ENCODE measurements around the gene TAF4.

DNA sequence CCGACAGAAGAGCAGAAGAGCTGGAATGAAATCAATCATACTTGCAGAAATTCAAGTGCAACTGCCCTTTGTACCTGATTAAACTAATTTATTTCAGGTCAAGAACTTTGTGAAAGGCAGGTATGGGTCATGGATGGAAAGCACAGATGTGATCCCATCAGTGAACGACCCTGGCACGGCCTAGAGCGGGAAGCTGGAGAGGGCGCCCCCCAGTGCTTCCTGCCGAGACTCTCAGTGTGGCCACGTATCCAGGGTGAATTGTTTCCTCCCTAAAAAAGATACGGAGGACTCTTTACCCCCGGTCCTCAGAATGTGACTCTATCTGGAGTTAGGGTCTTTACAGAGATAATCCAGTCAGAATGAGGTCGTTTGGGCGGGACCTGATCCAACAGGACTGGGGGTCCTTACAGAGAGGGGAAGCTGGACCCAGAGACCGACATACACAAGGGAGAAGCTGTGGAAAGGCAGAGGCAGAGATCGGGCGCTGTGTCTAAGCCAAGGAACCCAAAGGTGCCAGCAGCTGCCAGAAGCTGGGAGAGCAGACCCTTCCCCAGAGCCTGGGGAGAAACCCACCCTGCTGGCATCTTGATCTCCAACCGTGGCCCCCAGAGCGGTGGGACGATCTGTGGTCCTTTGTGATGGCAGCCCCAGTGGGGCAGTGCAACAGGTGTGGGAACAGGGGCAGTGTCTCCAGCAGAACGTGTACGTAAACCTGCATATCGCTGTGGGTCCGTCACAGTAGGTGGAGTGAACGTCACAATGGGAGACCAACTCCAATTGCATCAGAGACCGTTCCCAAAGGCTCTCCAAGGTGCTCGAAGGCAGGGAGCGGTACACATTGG lies 91.9 kb downstream of the TAF4 start:
- TF ChIP-seq, protein P1, sequence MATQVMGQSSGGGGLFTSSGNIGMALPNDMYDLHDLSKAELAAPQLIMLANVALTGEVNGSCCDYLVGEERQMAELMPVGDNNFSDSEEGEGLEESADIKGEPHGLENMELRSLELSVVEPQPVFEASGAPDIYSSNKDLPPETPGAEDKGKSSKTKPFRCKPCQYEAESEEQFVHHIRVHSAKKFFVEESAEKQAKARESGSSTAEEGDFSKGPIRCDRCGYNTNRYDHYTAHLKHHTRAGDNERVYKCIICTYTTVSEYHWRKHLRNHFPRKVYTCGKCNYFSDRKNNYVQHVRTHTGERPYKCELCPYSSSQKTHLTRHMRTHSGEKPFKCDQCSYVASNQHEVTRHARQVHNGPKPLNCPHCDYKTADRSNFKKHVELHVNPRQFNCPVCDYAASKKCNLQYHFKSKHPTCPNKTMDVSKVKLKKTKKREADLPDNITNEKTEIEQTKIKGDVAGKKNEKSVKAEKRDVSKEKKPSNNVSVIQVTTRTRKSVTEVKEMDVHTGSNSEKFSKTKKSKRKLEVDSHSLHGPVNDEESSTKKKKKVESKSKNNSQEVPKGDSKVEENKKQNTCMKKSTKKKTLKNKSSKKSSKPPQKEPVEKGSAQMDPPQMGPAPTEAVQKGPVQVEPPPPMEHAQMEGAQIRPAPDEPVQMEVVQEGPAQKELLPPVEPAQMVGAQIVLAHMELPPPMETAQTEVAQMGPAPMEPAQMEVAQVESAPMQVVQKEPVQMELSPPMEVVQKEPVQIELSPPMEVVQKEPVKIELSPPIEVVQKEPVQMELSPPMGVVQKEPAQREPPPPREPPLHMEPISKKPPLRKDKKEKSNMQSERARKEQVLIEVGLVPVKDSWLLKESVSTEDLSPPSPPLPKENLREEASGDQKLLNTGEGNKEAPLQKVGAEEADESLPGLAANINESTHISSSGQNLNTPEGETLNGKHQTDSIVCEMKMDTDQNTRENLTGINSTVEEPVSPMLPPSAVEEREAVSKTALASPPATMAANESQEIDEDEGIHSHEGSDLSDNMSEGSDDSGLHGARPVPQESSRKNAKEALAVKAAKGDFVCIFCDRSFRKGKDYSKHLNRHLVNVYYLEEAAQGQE (IDR thresholded peaks at IDR 0.05; ENCODE audit: borderline replicate concordance), result no peak
- TF ChIP-seq EZH2 (IDR thresholded peaks at IDR 0.05; ENCODE audit: borderline replicate concordance, insufficient read depth, low read length, poor library complexity, severe bottlenecking) (no peak), MXI1 (conservative IDR thresholded peaks at IDR 0.05; ENCODE audit: poor library complexity, severe bottlenecking) (no peak)
